CD4-positive, alpha-beta T cell treated with Interleukin-4 for 4 hours (primary cell): ENCODE measurements around the gene RASSF5.
"Not testable (repeated sequence)": the region's sequence is repeated elsewhere in the genome, so short reads cannot be mapped to it uniquely, and the experiment has no call there.

ENCODE experiments used
- DNase-seq: peaks from one replicate; pipeline ENCODE4 v3.0.0-alpha.2; 2020

The RASSF5 gene

DNA sequence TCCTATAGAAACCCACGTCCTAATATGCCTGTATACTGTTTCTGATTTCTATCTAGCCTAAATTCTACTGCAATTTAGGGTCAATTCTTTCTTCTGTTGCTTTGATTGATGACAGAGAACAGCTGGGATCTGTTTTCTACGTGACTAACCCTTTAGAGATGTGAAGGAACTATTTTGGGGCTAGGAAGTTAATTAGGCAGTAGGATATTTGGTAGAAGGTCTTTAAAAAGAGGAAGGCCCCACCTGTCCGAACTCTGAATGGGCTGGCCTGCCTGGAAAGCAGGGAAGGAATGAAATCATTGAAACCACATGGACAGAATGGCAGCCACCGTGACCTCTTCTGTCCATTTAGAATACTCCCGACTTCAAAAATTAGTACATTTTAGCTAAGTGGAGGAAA is 83.9 kb downstream of the RASSF5 start:
- no peak for DNase-seq

DNA sequence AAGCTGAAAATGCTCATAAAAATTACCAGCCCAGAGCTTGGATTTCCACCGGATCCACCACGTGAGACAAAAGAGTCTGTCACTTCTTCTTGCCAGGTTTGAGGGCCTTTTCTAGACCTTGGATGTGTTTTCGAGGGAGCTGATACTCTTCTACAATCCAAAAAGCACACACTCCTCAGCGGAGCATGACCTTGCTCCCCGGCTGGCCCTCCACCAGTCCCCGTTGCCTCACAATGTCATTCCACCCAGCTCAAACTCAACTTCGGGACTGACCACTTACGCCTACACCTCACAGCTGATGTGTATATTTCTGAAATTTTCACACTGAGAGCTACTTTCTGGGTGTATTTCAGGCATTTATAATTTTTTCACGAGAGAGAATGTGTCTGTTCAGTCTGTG is 84.4 kb downstream of the RASSF5 start:
- DNase-seq = no peak

DNA sequence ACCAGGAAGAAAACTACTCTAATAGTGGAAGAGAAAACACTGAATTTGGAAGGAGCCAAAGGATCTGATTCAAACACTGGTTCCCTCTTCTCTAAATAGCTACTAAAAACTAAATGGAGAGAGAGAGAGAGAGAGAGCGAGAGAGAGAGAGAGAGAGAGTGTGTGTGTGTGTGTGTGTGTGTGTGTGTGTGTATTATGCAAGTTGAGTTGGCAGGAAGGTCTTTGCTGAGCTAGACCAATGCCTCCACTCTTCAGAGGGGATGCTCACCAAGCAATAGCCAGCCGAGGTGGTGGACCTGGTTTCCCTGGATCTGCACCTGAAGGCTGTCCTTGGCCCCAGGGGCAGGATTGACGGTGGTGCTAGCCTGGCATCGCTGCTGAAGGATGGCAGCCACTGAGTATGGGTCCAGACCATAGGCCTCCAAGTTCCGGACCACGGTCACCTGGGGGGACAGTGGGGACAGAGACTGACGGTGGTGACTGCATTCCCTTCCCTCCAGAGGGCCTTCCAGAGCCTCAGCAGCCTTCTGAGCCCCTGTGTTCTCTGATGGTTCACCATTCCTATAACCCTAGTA is 86.1 kb downstream of the RASSF5 start:
- DNase-seq = no peak

DNA sequence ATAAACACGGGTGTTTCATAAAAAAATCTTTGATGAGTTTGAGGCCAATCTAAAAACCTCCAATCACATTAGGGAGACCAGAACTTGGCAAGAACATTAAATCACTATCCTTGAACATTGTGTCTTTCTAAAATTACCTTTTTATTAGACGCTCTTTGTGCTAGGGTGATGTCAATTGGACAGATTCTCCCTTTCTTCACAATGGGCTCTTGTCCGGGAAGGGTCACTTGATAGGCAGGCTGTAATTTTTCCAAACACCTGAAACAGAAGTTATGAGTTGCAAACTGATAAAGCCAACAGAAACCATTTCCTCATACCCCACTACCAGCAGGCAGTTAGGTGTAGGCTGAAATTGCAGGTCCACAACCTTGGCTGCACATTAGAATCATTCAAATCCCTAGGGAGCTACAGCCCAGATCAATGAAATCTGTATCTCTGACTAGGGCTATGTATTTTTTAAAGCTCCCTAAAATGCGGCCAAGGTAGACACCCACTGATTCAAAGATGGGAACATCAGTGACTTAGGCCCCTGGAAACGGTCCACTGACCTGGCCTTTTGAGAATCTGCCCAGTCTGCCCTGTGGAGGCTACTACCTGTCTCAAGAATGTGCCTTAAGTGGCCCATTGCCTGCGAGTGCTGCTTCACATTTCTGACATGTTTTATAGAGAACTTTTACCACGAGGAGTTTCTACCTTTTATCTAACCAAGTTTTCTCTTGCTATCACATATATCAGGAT is 88.4 kb downstream of the RASSF5 start:
- DNase-seq = no peak

DNA sequence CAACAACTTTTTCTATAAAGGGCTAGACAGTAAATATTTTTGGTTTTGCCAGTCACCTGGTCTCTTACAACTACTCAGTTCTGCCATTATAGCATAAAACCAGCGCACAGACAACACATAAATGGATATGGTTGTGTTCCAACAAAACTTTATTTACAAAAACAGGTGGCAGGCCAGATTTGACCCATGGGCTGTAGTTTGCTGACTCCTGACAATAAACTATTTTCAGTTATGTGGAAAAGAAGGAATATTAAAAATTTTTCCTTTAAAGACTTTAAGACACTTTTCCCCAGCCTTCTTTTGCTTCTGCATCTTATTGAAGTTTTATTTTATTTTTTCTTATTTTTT is 89.0 kb downstream of the RASSF5 start:
- no peak for DNase-seq

DNA sequence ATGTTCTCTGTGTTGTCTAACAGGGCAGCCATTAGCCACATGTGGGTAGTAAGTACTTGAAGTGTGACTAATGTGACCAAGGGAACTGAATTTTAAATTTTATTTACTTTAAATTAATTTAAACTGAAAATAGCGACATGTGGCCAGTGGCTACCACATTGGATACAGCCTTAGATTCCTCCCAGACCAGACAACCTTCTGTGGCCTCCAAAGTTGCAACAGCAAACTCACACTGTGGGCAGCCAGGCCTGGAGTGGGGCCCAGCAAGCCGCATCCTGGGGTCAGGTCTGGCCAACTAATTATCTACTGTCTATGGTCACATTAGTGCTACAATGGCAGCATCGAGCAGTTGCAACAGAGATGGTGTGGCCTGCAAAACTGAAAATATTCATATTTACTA is 93.2 kb downstream of the RASSF5 start:
- no peak for DNase-seq

DNA sequence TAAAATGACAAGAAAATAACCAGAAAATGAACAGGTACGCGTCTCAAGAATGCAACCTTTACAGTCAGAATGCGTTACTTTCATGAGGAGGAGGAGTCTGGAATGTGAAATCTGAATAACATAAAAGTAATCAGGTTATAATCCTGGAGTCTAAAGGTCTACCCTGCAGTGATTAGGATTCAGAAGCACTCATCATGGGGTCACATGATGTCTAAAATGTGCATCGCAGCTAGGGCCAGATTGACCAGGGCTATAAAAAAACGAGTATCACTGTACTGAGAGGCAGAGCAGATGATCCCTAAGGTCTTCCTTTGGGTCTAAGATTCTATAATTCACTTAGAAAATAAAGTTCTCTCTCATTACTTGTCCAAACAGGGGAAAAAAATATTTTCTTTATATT is 97.5 kb downstream of the RASSF5 start:
- no peak for DNase-seq

DNA sequence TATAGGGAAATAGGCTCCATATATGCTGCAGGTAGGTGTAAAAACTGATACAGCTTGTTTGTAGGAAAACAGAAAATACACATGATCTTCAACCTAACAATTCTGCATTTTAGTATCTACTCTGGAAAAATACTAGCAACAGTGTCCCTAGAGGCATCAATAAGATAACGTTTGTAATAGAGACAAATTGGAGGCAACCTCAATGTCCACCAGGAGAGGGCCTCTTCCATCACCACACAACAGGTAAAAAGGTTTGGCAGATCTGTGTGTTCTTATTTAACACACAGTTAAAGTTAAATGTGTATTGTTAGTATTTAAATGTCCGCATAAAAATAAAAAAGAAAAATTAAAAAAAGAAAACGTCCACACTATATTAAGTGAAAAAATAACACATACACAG is 99.5 kb downstream of the RASSF5 start:
- DNase-seq = no peak

DNA sequence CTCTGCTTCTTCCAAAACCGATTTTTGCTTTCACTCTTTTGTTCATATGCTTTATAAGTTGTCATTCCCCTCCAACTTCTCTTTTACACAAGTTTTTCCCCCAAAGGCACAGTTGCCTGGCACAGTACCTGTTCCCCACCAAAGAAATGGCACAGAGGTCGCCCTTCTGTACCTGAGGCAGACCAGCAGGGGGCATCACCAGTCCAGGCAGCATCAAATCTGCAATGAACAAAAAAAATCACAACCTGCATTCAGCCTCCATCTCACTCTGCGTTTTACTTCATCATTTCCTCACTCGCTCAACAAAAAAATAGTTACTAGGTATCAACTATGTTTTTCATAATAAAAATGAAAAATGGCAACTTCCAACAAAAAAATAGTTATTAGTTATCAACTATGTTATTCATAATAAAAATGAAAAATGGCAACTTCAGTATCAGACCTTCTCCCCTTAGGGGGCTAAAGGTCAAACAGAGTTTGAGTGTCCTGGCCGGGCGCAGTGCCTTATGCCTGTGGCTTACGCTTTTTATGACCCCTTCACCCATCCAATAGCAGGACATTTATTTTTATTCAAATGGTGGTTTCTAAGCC is 100.9 kb downstream of the RASSF5 start:
- DNase-seq = peak; percentile 48

DNA sequence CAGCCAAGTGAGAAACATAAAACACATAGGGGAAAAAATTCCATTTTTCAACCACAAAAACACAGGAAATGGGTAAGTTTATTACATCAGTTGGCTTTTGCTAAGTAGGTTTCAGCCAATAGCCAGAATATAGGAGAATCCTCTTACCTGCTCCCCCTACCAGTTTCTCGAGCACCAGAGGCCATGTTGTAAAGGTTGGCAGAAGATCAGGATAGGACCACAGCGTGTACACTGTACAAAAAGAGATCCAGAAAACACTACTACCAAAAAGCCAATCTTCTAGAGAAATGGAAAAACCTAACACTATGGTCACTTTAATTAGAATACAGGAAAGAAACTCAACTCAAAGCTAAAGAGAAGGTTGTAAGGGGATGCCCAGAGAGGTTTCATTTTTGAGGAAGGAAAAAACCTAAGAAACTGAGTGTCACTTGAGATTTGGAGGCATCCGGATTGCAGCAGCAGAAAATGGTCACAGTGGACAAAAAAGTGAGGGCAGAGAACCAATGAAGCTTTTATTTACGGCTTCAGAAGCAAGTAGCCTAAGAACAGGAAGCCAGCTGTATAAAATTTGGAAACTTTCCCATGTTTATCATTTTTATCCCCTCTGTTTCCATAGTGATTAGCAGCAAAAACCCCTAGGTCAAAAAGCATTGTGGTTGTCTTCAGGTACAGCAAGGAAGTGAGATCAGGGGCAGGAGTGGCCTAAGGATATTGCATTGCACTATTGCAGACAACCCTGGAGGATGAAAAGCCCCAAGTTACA is 102.1 kb downstream of the RASSF5 start:
- no peak for DNase-seq

DNA sequence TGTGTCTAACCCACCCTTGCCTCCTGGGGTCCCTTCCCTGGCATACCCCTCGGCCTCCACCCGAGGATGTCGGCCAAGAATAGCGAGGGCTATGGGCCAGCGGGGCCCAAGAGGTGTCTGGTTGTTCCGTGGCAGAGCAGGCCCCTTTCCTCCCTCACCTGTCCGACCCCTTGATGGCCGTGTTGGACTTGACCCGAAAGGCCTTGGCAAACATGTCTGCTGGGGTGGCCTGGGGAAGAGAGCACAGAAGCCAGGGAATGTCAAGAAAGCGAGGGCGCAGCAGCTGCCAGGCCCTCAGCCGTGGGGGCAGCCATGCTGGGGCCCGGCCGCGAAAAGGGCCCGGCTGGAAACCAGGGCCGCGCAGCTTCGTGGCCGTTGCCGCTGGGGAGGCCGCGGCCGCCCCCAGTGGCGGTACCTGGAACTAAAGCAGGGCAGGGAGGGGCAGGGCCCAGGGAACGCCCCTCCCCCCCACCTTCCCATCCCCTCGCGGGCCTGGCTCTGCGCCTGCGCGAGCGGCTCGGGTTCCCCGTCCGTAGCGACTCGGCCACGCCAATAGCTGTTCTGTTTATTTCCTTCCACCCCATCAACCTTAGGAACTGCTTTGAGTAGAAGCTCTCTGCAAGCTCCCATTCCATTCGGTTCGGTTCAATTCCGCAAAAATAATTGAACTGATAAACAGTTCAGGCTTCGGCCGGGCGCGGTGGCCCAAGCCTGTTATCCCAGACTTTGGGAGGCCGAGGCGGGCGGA is 105.0 kb downstream of the RASSF5 start, which contains the start of gene EIF2D:
Gene EIF2D, minus strand, starts transcription at position 337 of the 748 bp plus-strand sequence. Its CDS starts 123 bp downstream, at position 214.
- DNase-seq = peak; percentile 90

DNA sequence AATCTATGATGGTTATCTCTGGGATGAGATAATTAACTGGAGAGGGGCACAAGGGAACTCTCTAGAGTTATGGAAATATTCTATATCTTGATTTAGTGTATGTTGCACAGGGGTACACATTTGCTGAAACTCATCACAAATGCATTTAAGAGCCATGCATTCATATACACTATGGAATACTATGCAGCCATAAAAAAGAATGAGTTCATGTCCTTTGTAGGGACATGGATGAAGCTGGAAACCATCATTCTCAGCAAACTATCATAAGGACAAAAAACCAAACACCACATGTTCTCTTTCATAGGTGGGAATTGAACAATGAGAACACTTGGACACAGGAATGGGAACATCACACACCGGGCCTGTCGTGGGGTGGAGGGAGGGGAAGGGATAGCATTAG is 119.1 kb downstream of the RASSF5 start:
- DNase-seq = not testable (repeated sequence)

DNA sequence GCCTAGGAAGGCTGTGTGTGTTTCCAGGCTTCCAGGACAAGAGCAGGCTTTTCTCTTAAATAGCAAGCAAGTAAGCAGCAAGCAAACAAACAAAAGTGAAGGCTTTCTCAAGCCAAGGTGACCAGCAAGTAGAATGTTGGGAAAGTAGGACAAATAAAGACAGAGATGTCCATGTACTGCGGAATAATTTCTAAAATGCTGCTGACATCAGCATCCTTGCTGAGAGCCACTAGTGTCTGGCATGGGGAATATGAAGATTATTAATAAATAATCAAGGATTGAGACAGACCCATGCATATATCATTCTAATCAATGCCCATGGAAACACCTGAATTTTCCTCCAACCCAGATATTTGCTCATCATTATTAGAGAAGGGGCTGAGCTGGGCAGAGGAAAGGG is 121.6 kb downstream of the RASSF5 start:
- no peak for DNase-seq

DNA sequence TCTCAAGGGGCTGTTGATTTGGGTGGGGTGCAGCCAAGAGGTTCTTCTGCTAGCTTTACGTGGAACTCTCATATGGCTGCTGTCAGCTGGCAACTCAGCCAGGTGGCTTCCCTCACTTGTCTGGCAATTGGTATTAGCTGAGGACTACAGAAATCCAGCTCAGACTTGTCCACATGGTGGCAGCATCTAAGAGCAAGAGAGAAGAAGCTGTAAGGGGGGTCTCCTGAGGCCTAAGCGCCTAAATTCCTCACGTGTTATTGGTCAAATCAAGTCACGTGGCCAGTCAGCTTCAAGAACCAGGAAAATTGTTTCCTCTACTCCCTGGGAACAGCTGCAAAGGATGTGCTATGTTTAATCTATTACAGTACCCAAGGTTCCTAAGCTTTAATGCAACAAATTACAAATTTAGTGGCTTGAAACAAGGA is 123.8 kb downstream of the RASSF5 start:
- no peak for DNase-seq

DNA sequence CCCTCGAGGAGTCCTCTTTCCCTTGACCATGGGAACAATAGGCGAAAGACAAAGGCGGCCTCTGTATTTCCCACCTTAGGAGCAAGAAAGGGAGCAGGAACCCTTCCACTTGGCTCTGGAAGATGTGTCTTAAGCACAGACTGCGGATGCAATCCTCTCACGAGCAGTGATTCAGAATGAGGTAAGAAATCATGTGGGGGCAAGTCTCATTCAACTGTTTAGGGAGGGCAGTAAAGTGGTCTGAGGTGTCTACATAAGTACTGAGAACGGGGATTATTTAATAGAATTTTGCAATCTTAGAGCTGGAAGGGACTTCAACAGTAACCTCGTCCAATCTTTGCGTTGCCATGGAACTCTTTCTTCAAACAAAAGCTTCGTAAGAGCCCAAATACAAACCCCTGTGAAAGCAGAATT is 126.4 kb downstream of the RASSF5 start:
- DNase-seq = no peak

DNA sequence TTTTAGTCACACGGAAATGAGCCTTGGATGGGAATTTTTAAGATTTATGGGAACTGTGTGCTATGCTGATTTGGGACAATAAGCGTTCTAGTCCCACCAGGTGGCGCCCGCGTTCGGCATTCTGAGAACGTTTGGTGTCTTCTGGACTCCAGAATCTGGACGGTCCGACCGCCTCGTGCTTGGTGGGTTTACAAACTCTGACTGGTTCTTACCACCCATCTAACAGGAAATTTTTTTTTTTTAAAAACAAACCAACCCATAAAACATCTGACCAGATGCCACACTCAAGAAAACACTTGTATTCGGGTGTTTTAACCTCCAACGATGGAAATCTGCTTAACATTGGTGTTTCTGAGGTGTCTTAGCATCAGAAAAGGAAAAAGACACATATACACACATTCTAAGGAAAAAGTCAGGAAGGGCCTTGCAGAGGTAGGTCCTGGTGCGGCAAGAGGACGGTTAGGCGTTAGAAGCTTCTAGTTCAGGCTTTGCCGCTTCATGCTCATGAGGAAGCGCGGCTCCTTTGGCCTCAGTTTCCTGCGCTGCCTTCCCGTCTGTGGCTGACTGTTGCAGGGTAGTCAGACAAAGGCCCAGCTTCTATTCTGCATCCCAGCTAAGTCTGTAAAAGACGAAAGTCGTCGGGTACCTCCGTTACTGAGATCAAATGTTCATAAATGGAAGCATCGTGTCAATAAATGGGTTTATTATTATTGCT is 127.2 kb downstream of the RASSF5 start:
- peak; percentile 71 for DNase-seq

DNA sequence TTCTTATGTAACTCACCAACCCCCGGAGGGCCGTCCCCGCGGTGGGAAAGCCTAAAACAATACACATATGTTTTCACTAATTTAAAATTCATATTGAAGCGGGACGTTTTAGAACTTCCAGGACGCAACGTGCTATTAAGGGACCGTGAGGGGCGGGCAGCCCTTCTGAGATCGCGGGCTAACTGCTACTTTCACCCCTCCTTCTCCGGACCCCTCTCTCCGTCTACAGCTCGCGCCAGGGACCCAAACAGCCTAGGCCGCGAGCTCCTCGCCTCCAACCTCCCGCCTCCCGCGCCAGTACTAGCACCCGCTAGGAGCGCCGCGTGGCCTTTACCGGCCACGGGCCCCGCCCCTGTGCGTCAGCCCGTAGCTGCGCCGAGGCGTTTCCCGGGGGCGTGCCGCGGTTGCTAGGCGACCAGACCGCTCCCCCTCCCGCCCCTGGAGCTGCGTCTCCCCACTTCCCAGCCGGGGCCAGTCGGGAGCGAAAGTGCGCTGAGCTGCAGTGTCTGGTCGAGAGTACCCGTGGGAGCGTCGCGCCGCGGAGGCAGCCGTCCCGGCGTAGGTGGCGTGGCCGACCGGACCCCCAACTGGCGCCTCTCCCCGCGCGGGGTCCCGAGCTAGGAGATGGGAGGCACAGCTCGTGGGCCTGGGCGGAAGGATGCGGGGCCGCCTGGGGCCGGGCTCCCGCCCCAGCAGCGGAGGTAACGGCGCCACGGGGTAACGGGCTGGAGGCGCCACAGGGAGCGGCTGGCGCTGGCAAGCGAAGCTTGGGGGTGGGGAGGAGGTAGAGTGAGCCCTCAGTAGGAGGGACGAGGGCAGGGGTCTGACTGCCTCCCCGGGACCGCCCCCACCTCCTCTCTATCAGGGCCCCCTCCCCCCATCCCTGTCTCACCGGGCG is 128.0 kb downstream of the RASSF5 start, which contains the start of gene DYRK3:
Gene DYRK3, plus strand, starts transcription at position 457 of the 898 bp plus-strand sequence. Its CDS starts 168 bp downstream, at position 625.
- peak; percentile 84 for DNase-seq

DNA sequence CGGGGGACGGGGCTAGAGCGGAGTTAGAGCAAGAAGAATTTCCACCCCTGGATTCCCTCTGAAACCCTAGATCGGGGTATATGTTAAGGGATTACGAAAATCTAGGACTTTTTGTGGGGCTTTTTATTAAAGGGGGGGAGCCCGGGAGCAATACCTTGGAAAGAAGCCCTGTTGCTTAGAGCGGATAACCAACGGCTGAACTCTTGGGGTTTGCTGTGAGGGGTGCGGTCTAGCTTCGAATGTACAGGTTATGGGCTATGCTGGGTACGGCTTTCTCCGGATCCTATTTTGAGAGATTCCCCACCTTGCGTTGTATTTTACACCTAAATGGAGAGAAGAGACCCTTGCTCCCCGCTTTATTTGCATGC is 128.6 kb downstream of the RASSF5 start:
- no peak for DNase-seq

DNA sequence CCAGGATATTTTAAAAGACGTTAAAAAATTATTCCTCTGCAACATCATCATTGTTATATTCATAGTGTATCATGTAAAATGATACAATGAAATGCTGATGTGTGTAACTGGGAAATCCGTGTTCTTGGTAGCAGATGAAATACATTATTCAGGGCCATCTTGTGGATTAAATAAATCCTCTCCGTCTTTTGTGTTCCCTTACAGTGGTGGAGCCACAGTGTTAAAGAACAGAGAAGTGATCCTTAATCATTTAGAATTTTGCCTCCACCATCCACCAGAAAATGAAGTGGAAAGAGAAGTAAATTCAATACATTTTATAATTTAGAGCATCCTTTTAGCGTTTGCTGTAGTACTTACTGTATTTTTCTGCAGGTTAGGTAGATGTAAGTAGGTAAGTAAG is 129.3 kb downstream of the RASSF5 start:
- no peak for DNase-seq

DNA sequence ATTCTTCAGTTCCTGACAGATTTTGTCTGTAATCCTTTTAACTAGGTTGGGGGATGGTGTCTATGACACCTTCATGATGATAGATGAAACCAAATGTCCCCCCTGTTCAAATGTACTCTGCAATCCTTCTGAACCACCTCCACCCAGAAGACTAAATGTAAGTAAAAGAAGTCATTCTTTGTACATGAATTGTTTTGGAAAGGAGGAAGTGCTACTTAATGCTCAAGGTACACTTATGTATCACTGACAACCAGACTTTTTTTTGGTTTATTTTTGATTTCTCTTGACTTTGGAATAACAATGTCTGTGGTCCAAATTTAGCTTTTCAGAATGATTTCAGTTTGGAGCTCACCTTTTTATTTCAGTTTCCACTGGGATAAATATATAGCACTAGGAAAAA is 130.3 kb downstream of the RASSF5 start:
- no peak for DNase-seq
